Measurements from ENCODE around the gene IPO9. TPM values are rescaled to one million over a fixed set of nuclear protein-coding genes. Genes with fewer than 3 reads are reported as not detected.

IPO9 gene
- total RNA-seq, 2 donors from 2014 or later = 16.9 to 18.9 TPM

GRCh38 chr1:201816309-201816854 lies 12.6 kb upstream of the IPO9 start:
- TF ChIP-seq POLR2AphosphoS5 (IDR thresholded peaks at IDR 0.05) (no peak), CTCF (IDR thresholded peaks at IDR 0.05) (no peak)
- Histone ChIP-seq H3K4me3 (no peak overlapping the region), H3K27me3 (replicated peaks; ENCODE audit: insufficient read depth) (no peaks in the 10 kb centered on the region), H3K9me3 (no peaks in the 10 kb centered on the region), H3K27ac (no peak overlapping the region), H3K4me1 (replicated peaks) (no peaks in the 10 kb centered on the region), H3K36me3 (no peaks in the 10 kb centered on the region)
- intact Hi-C loops (cut with DNase I) = no loop called here
- 91% methylated on average over 7 of the region's 7 CpGs for WGBS
- DNase-seq (ENCODE audit: low spot score) = no peak

DNA sequence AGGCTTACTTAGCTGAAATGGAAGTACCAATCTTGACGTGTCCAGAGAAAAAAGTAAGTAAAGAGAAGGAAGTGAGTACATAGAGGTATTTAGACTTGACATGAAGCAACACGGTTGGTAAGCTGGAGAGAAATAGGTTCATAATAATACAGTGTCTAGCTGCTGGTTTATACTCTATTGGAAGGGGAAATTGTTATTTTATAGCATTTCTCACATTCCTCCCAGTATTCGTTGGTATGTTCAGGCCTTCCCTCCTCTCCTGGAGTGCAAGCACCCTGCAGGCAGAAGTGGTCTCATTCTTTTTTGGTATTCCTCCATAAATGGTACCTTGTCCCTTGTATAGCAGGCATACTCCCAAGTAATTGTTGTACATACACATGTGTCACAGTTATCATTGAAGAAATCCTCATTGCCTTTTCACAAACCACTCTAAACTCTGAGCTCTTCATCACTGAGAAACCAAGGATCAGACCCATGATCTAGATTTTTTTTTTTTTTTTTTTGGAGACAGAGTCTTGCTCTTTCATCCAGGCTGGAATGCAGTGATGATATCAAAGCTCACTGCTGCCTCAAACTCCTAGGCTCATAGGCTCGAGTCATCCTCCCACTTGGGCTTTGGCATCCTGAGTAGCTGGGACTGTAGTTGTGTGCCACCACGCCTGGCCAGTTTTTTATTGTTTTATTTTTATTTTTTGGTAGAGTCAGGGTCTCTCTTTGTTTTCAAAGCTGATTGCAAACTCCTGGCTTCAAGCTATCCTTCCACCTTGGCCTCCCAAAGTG lies 9.8 kb upstream of the IPO9 start:
- H3K36me3 ChIP-seq = no peaks in the 10 kb centered on the region
- TF ChIP-seq POLR2AphosphoS5 (IDR thresholded peaks at IDR 0.05) = no peak
- TF ChIP-seq CTCF (IDR thresholded peaks at IDR 0.05) = no peak
- no peak for TF ChIP-seq POLR2A (IDR thresholded peaks at IDR 0.05)
- no peaks in the 10 kb centered on the region for H3K4me1 ChIP-seq (replicated peaks)
- 73% methylated on average over 5 of the region's 5 CpGs for WGBS
- no peaks in the 10 kb centered on the region for H3K9me3 ChIP-seq
- H3K27ac ChIP-seq = no peak overlapping the region
- H3K4me3 ChIP-seq = no peak overlapping the region
- DNase-seq (ENCODE audit: low spot score) = no peak
- no peaks in the 10 kb centered on the region for H3K27me3 ChIP-seq (replicated peaks; ENCODE audit: insufficient read depth)
- intact Hi-C loops (cut with DNase I) = no loop called here

DNA sequence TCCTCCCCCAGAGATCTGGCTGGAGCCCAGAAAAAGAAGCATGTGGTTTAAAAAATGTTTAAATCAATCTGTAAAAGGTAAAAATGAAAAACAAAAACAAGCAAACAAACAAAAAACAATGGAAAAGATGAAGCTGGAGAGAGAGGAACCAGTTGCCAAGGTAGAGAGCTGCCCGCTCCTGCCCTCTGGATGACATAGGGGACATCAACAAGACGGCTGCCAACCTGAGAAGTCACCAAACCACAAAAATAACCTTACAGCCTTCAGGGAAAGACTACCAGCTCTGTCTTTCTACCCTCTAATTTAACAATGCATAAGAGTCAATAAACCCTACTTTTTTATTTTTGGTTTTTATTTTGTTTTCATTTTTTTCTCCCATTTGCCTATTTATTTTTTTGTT lies 8.5 kb upstream of the IPO9 start:
- Histone ChIP-seq H3K4me3 (no peak overlapping the region), H3K27ac (no peak overlapping the region), H3K4me1 (replicated peaks) (no peaks in the 10 kb centered on the region), H3K36me3 (no peaks in the 10 kb centered on the region), H3K27me3 (replicated peaks; ENCODE audit: insufficient read depth) (no peaks in the 10 kb centered on the region), H3K9me3 (no peaks in the 10 kb centered on the region)
- intact Hi-C loops (cut with DNase I) = no loop called here
- 100% methylated on average over 2 of the region's 2 CpGs for WGBS
- TF ChIP-seq POLR2A (IDR thresholded peaks at IDR 0.05) (no peak), CTCF (IDR thresholded peaks at IDR 0.05) (no peak), POLR2AphosphoS5 (IDR thresholded peaks at IDR 0.05) (no peak)
- DNase-seq (ENCODE audit: low spot score) = no peak

DNA sequence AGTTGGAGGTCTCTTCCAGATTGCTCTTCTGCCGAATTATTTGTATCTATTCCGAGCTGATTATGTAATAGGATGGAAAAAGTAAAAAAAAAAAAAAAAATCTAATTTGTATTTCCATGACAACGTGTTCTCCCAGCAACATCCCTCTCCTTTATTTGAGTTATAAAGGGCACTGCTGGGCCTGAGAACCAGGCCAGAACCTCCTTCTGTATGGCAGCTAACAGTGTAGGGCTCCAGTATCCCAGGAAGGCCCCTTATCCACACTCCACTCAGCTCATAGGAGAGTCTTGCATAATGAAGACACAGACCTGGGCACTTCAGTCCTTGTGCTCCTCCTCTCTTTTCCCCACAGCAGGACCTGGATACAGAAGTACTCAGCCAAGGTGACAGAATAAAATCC lies 3.7 kb upstream of the IPO9 start:
- no peaks in the 10 kb centered on the region for H3K27me3 ChIP-seq (replicated peaks; ENCODE audit: insufficient read depth)
- no peak overlapping the region for H3K27ac ChIP-seq
- intact Hi-C loops (cut with DNase I) = loop anchor here (5.0 kb wide), 1 partner anchor 157 kb away; the partner anchor contains the start of gene RNPEP
- peaks cover 2% of the 10 kb centered on the region for H3K4me1 ChIP-seq (replicated peaks)
- TF ChIP-seq POLR2AphosphoS5 (IDR thresholded peaks at IDR 0.05) (no peak), POLR2A (IDR thresholded peaks at IDR 0.05) (no peak), CTCF (IDR thresholded peaks at IDR 0.05) (no peak)
- no peak overlapping the region for H3K4me3 ChIP-seq
- WGBS = 60% methylated on average over 3 of the region's 3 CpGs
- DNase-seq (ENCODE audit: low spot score) = no peak
- no peaks in the 10 kb centered on the region for H3K36me3 ChIP-seq
- no peaks in the 10 kb centered on the region for H3K9me3 ChIP-seq

DNA sequence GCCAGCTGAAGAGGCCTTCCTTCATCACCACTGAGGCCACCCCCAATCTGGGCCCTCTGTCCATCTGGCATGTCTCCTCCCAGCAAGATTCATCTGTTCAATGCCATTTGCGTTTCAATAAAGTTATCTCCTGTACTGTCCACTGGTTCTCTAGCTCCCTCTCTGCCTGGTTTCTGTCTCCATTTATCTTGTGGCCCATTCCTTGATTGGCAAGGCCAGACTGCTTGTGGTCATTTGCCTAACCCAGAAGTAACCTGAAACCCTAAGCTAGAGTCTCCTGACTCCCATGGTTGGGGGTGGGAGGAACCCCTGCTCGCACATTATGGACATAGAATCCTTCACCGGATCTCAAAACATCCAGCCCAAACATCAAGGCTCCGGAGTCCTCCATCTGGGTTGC lies 2.1 kb upstream of the IPO9 start:
- Histone ChIP-seq H3K4me1 (replicated peaks) (peaks cover 7% of the 10 kb centered on the region), H3K4me3 (no peak overlapping the region), H3K36me3 (no peaks in the 10 kb centered on the region), H3K27ac (no peak overlapping the region), H3K27me3 (replicated peaks; ENCODE audit: insufficient read depth) (no peaks in the 10 kb centered on the region), H3K9me3 (no peaks in the 10 kb centered on the region)
- TF ChIP-seq POLR2A (IDR thresholded peaks at IDR 0.05) (no peak), CTCF (IDR thresholded peaks at IDR 0.05) (no peak)
- intact Hi-C loops (cut with DNase I) = loop anchor here (5.0 kb wide), 1 partner anchor 155 kb away; the partner anchor contains the start of gene RNPEP
- DNase-seq (ENCODE audit: low spot score) = no peak
- 61% methylated on average over 4 of the region's 4 CpGs for WGBS

Data from prostate gland (tissue), 2 donors.